Measurements from ENCODE around the gene LASP1. TPM values are rescaled to one million over a fixed set of nuclear protein-coding genes. Genes with fewer than 3 reads are reported as not detected.

LASP1 gene, protein sequence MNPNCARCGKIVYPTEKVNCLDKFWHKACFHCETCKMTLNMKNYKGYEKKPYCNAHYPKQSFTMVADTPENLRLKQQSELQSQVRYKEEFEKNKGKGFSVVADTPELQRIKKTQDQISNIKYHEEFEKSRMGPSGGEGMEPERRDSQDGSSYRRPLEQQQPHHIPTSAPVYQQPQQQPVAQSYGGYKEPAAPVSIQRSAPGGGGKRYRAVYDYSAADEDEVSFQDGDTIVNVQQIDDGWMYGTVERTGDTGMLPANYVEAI
- total RNA-seq = 149 and 162 TPM in 2 replicates

DNA sequence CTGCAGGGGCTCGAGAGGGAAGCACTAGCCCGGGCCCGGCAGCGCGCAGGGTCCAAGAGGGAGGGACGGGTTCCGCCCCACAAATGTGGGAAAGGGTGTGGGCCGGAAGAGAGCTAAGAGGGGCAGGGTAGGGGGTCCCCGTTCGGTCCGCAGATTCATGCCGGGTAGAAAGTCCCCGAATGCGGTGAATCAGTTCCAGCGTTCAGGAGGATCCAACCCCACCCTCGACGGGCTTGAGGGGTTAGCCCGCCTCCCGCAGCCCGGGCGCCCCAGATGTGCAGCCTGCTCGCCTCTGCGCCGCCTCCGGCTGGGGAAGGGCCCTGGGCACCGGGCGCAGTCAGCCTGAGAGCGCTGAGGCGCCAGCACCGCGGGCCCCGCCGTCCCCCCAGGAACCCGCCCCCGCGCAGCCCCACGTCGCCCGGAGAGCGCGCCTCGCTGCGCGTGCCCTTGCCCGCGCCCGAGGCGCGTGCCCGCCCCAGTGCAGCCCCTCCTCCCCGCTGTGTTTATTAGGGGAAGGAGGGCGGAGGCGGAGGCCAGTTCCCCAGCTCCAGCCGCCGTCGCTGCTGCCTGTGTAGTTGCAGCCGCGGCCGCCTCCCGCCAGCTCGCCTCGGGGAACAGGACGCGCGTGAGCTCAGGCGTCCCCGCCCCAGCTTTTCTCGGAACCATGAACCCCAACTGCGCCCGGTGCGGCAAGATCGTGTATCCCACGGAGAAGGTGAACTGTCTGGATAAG is at the start of gene LASP1:
Gene LASP1 (plus strand): TSS at position 533 of the 733 bp plus-strand sequence. CDS start 132 bp downstream, at position 665.

DNA sequence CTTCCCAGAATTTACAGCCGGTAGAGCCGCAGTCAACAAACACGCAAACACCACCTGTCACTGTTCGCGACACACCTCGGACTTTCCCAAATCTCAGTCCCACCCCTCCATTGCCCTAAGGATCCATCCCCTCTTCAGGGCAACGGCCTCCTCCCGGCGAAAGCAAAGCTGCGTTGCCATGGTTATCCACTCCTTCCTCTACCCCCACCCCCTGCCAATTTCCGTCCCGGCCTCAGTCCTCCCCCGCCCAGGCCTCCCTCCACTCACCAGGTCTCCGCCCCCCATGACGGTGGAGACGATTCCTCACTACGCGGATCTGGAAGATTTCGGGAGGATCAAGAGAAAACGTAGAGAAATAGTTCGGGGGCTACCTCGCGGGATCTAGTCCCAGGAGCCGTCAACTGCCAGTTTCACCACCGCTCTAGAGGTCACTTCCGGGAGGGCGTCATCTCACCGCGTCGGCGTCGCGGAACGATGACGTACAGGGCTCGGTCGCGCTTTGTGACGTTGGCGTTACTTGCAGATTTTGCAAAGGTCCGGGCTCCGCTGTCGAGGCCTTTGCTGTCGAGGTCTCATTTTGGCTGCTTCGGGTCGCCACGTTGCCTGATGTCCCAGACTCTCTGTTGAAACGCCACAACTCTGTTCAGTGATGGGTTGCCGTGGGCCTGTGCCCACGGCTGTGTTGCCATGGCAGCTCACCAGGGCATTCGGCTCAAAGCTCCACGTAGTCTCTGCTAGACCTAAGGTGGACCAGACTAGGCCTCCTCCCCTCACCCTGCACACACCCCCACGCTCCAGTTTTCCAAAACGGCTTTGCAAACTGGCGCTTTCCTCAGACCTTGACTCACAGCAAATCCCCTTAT is 44.7 kb upstream of the LASP1 start, which contains the start of gene CWC25:
Gene CWC25 (minus strand): TSS at position 423 of the 863 bp plus-strand sequence. CDS start 138 bp downstream, at position 285.

DNA sequence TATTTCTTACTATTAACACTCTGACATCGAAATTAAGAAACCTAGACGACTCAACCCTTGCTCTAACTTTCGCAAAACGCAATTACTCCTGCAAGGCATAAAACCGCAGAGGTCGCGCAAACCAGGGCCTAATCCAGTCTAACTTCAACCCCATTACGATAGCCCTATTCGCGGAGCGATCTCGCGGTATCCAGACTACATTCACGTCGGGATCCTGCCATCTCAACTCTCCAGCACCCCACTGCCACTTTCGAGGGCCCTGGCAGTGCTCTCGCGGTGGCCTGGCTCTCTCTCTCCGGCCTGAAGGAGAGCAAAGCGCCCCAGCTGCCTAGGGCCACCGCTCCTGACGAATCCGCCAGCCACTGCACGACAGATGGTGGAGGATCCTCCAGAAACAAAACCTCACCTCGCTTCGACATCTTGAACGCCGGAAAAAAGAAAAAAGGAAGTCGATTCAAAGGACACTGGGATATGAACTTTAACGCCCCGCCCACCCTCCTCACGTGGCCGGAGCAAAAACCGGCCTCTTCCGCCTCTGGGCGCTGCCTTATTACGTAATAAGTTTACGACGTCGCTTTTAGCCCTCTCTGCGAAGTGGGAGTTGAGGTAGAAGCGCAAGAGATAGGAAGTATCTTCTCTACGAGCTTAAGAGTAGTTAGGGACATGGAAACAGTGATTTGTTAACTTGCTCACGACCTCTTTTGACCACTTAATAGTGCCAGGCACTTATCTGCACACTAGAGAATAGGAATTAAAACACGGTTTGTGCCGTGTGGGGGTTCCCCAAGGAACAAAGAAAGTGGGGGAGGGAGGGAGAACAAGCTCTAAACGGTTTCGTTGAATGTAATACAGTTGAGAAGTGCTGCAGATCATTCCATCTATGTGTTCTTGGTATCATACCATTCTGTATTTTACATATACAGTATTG is 16.3 kb upstream of the LASP1 start, which contains the start of gene RPL23:
Gene RPL23 (minus strand): TSS at position 430 of the 928 bp plus-strand sequence. CDS start 11 bp downstream, at position 419.

DNA sequence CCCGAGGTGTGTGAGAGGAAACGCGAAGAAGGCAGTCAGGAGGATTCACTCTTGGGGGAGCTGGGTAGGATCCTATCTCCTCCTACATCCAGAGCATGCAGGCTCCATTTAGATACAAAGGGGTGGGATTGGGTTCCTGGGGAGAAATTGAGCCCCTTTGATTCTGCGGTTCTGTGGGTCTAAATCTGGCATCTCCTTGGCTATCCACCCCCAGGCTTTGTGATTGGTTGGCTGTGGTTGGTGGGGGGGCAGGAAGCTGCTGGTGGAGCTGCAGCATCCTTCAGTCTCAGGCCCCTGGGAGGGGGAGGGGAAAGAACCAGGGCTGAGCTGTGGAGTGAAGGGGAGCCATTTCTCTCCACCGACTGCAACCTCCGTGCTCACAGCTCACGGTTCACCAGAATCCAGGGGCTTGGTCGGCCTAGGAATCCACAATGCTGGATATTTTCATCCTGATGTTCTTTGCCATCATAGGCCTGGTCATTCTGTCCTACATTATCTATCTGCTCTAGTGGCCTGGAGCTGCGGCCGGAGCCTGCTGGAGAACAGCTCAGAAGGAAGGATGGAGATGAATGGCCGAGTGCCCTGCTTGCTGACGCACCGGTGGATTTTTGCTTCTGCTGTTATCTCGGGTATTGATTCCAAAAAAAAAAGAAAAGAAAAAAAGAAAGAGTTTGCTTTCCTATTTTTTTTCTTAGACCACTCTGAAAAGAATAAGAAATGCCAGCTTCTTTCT is 55.6 kb downstream of the LASP1 start, which contains the start of gene LASP1NB:
Gene LASP1NB (plus strand): TSS at position 352 of the 733 bp plus-strand sequence.

DNA sequence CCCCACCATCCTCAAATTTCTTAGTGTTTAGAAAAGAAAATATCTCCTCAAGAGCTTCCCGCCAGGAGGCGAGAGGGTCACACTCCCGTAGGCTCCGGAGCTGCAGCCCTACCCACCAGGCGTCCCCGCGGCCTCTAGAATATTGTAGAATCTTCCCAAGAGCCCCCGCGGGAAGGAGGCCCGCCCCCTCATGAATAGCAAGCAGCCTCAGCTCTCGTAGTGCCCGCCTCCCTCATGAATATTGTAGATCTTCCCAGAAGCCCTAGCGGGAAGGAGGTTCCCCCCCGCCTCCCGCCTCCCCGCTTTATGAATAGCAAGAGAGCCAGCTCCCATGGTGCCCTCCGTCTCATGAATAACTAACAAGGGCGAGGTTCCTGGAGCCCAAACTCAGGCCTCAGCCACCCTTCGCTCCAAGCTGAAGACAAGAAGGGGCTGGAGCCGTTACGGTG is 97.5 kb downstream of the LASP1 start, which contains the start of gene FBXO47:
Gene FBXO47 (minus strand): TSS at position 114 of the 449 bp plus-strand sequence. CDS start 4,378 bp downstream, outside the sequence.

Other genes with a start within 250 kb of the LASP1 start
- gene EPOP, start 195.1 kb upstream of the LASP1 start, total RNA-seq = 4.1 and 6.3 TPM in 2 replicates
- 19.3 and 20.5 TPM in 2 replicates for gene MLLT6, start 164.8 kb upstream of the LASP1 start, total RNA-seq
- 12.3 and 19.0 TPM in 2 replicates for gene CISD3, start 139.7 kb upstream of the LASP1 start, total RNA-seq
- gene PCGF2, start 121.7 kb upstream of the LASP1 start, total RNA-seq = 2.4 and 7.4 TPM in 2 replicates
- 245 and 391 TPM in 2 replicates for gene PSMB3, start 117.3 kb upstream of the LASP1 start, total RNA-seq
- 35.5 and 41.0 TPM in 2 replicates for gene PIP4K2B, start 70.5 kb upstream of the LASP1 start, total RNA-seq
- gene CWC25, start 44.7 kb upstream of the LASP1 start, total RNA-seq = 8.8 and 10.7 TPM in 2 replicates
- 1,758 and 2,083 TPM in 2 replicates for gene RPL23, start 16.3 kb upstream of the LASP1 start, total RNA-seq
- gene FBXO47, start 97.3 kb downstream of the LASP1 start, total RNA-seq = not detected in 2 replicates

All from hair follicular keratinocyte (primary cell).